ENCODE measurements around the gene EPB41L2.
A peak's percentile ranks its signal among the peaks of the same experiment; 100 is the strongest.
"Not testable (repeated sequence)": the region's sequence is repeated elsewhere in the genome, so short reads cannot be mapped to it uniquely, and the experiment has no call there.

EPB41L2 gene

DNA sequence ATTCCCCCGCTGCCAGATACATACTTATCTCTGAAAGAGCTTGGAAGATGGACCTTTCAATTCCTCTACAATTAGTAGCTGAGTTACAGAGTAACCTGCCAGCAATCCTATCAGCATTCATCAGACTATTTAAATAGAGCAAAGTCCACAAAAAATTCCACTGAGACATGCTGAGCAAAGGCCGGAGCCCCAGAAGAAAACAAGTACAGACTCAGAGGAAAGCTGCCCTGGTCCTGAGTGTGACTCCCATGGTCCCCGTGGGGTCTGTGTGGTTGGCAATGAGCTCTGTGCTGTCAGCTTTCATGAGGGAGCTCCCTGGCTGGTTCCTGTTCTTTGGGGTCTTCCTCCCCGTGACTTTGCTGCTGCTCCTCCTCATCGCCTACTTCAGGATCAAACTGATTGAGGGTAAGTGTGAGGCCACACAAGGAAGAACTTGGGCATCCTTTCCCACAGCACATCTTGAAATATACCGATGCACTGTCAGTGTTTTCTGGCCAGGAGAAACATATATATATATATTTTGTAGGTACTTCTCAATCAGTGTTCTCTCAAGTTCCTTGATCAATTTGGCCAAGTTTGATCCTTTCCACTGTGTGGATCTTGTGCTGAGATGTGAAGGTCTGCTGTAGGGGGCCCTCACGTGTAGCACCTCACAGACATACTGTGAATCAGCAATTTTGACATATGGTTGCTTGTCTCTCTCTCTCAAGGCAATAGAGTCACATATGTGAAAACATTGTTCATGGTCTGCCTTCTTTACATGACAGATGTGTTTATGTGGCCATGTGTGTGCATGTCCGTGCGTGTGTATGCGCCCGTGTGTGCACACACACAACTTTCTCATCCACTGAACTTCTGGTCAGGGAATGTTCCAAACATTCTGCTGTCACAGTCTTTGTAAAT lies 235.5 kb downstream of the EPB41L2 start, which contains the start of gene SMLR1:
Gene SMLR1 (plus strand): TSS at position 160 of the 903 bp plus-strand sequence. CDS start 8 bp downstream, at position 168.
- DNase-seq = no peak

DNA sequence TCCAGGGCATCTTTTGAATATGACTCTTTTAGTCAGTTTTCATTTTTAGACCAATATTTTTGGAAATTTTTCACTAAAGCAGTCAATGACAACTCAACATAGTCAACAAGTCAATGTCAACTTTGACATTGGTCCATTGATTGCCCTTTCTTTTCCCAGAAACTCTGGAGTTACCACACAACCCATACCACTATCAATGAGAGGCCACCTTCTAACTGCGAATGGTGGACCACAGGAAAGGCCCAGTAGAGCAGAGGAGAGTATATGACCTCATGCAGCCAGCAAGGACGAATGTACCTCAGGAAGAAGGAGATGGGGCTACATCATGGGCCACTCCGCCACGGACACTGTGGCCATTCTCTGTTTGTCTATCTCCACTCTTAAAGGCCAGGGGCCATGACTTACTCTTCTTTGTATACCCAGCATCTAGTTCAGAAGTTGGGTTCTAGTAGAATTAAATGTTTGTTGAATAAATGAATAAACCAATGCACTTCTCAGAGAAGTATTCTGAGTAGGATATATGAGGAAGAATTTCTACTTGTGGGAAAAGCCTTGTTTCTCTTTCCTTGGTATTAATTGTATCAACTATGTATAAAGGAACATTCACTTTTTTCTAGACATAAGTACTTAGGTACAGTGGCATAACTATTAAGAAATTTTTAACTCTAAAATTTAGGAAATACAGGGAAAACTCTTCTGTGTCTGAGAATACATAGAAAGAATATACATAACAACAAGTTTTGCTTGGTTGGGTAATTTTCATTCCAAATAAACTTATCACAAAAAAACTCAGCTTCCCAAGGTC lies 236.4 kb downstream of the EPB41L2 start:
- DNase-seq = no peak

DNA sequence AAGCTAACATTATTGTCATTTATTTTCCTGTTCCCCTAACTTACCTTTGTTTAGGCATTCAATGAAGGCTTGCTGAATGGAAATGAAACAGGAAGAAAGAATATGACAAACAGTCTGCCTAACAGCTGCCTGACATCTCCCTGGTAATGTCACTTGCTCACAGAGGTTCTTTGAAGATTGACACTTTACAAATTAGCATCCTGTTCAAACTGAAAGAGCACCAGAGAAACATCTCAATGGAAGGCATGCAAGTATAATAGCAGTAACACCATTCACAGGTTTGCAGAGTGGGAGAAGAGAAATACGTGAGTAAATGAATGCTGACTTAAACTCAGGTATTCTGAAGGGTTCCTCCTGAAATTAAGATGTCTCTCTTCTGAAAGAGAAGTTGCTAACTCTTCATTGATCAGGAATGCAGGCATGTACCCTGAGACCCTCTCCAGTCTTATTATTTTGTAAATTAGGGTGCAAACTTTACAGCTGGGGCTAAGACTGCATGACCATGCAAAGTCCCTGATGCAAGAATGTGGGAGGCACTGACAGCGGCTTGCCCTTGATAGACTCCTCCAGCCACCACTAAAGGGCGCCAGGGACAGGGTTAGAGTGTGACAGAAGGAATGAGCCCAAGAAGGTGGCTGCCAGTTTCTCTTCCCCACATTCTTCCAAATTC lies 237.1 kb downstream of the EPB41L2 start:
- no peak for DNase-seq

DNA sequence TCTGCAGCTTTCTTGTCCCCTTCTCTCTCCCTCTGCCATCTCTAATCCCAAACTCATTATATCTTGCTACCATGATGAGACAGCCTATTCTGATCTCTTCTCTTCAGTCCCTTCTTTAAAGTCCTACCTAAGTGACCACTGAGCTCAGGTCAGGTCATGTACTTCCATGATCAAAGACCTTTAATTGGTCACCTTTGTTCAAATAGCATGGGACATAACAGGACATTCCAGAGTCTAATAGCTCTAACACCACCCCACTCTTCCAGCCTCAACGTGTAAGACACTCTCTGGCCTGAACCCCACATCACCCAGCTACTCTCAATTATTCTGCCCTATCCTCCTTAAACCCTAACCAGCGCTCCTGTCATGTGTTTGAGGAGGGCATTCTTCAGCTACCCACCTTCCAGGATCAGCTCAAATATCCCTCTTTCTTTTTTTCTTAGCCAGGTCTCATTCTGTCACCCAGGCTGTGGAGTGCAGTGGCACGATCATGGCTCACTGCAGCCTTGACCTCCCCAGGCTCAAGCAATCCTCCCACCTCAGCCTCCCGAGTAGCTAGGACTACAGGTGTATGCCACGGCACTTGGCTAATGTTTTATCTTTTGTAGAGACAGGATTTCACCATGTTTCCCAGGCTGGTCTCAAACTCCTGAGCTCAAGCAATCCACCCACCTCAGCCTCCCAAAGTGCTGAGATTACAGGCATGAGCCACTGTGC lies 237.9 kb downstream of the EPB41L2 start:
- DNase-seq = no peak

GRCh38 chr6:130822736-130823135 lies 240.3 kb downstream of the EPB41L2 start:
- DNase-seq = no peak

DNA sequence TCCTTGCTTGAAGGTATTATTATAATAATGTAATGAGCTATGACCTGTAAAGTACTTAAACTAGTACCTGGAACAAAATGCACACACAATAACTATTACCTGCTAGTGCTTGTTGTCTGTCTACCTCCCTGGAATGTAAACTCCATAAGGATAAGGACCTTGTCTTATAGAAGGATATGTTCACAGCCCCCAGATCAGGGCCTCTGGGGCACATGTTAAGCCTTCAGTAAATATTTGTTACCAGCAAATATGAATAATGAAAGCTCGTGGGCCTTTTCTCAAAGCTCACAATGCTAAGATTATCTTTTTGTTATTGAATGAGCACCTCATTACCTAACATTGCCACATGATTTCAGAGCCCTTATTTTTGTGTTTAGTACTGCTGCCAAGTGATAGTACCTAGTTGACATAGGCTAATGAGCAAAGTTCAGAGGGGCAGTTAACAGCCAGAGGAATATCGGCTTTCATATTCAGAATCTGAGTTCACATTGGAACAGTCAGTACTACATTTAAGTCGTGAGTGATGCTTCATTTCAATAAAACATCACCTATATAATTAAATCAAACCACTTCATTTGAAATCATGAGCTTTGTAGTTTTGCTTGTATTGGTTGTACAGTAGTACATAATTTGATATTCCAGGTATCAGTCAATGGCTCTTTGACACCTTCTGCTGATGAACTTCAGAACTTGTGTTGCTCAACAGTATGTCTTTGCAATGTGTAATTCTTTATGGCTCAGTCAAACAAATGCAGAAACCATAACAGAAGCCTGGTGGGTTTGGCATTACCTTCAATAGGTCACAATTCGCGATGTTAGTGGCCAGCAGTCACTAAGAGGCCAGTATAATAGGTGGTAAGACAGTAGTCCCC lies 247.6 kb downstream of the EPB41L2 start:
- DNase-seq = no peak

DNA sequence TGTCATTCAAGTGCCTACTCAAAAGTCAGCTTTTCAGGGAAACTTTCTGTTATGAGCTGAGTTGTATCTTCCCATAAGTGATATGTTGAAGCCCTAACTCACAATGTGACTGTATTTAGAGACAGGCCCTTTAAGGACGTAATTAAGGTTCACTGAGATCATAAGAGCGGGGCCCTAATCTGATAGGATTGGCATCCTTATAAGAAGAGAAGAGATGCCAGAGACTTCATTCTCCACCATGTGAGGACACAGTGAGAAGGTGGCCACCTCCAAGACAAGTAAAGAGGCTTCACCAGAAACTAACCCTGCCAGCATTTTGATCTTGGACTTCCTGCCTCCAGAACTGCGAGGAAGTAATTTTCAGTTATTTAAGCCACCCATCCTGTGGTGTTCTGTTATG lies 248.5 kb downstream of the EPB41L2 start:
- DNase-seq = no peak

- no peak for DNase-seq
Measured at GRCh38 chr6:130811932-130812331, 251.1 kb downstream of the EPB41L2 start.

DNA sequence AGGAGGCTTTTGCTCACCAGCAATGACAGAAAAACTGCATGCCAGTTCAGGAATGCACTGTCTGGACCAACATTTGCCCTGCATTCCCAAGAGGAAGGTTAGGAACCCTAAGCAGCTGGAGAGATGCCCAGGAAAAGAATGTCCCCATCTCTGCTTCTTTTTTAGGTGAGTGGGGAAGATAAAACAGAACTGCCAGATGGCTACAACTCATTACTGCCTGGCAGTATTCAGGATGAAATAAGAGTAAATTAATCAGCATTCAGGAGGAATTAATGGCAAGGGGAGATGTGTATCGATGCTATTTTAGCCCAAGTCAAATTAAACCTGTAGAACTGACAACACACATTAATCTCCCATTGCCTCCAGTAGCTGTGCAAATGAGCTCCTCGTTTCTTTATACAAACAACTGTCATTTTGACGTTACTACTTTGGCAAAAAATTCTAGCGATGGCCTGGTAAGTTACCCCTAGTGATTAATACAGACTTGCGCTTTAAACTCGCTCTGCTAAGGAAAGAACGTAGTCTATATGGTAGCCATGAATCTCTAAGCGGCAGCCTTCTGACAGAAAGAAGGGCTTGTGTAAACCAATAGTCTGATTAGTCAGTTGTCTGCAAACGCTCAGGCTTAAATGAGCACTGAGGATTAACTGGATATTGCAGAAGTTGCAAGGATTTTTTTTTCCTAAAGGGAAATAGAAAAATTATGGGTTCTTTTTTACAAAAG lies 252.6 kb downstream of the EPB41L2 start:
- peak; percentile 98 for DNase-seq

DNA sequence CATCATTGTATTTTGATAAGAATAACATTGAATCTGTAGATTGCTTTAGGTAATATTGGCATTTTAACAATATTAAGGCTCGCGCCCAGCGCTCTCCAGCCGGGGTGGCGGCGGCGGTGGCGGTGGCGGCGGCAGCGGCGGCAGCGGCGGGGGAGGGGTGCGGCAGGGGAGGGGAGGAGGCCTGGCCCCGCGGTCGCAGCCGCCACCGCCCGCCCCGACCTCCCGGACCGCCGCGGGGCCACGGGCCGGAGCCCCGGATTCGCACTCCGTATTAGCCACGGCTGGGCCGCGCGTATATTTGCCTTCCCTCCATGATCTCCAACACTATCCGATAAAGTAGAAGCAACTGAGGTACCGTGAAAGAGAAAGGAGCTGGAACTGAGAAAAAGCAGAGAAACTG lies 261.7 kb downstream of the EPB41L2 start:
- not testable (repeated sequence) for DNase-seq

DNA sequence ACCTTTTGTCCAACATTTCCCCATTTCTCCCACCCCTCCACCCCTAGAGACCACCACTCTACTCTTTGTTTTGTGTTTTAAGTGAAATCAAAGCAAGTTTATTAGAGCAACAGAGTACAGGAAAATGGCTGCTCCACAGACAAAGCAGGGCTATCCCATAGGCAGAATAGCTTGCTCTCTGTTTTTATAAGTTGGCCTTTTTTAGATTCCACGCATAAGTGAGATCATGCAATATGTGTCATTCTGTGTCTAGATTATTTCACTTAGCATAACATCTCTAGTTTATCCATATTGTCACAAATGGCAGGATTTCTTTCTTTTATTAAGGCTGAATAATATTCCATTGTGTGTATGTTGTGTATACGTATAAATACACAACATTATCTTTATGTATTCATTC lies 266.0 kb downstream of the EPB41L2 start:
- no peak for DNase-seq

GRCh38 chr6:130796313-130796905 lies 266.6 kb downstream of the EPB41L2 start:
- DNase-seq = no peak

DNA sequence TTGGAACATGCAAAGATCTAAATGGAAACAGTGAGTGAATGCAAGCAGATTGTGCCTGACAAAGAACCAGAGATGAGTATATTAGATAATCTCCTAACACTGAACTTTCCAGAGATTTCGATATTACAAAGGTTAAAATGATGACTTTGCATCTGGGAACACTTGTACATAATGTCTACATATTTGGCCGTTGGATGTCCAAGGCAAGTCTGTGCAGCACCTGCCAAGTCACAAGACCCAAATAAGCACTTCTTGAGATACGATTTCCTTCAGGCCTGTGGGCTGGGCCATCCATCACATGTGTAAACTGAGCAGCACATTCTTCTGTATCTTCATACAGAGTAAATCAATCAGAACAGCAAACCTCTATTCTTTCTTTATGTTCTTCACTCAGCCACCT lies 268.3 kb downstream of the EPB41L2 start:
- no peak for DNase-seq

GRCh38 chr6:130794010-130794697 lies 268.9 kb downstream of the EPB41L2 start:
- DNase-seq = no peak
